MM.1S (cell line): Measurements from ENCODE around the gene UBP1.

Source experiments
- DNase-seq: peaks from one replicate; pipeline ENCODE4 v3.0.0-alpha.2; 2015
- H2AFZ ChIP-seq: fragments of 300-600 bp; sonication (generic); 2 replicates; pipeline ENCODE4 v1.6.0; 2016; ENCODE audit warnings: antibody characterized with exemption, low read length
- H3F3A ChIP-seq: fragments of 300-600 bp; sonication (generic); 2 replicates; pipeline ENCODE4 v1.6.1; 2016; ENCODE audit warnings: mild to moderate bottlenecking, antibody characterized with exemption, low read length, moderate library complexity, mixed read lengths; ENCODE audit not compliant: insufficient read depth
- H3K27ac ChIP-seq: fragments of 300-600 bp; sonication (generic); 2 replicates; pipeline ENCODE4 v1.5.1; 2016; ENCODE audit warnings: mild to moderate bottlenecking, low read length
- H3K27me3 ChIP-seq: fragments of 300-600 bp; sonication (generic); replicated peaks from 2 replicates; pipeline ENCODE4 v1.6.0; 2016; ENCODE audit warnings: low read length; ENCODE audit not compliant: insufficient read depth
- H3K36me3 ChIP-seq: fragments of 300-600 bp; sonication (generic); replicated peaks from 2 replicates; pipeline ENCODE4 v1.6.1; 2016; ENCODE audit warnings: mild to moderate bottlenecking, low read length, mixed read lengths; ENCODE audit not compliant: insufficient read depth
- H3K4me1 ChIP-seq: fragments of 300-600 bp; sonication (generic); 2 replicates; pipeline ENCODE4 v1.6.1; 2016; ENCODE audit warnings: low read length, mixed read lengths
- H3K4me2 ChIP-seq: fragments of 300-600 bp; sonication (generic); 2 replicates; pipeline ENCODE4 v1.6.0; 2016; ENCODE audit warnings: low read depth, low read length
- H3K4me3 ChIP-seq: fragments of 300-600 bp; sonication (generic); 2 replicates; pipeline ENCODE4 v1.5.1; 2016; ENCODE audit warnings: low read length, mixed read lengths
- H3K79me2 ChIP-seq: fragments of 300-600 bp; sonication (generic); 2 replicates; pipeline ENCODE4 v1.6.1; 2016; ENCODE audit warnings: mixed run types, low read length, mixed read lengths
- H3K9ac ChIP-seq: fragments of 300-600 bp; sonication (generic); 2 replicates; pipeline ENCODE4 v1.6.1; 2016; ENCODE audit warnings: low read length, mixed read lengths
- H3K9me2 ChIP-seq: fragments of 300-600 bp; sonication (generic); replicated peaks from 2 replicates; pipeline ENCODE4 v1.6.1; 2016; ENCODE audit warnings: mild to moderate bottlenecking, low read length, mixed read lengths; ENCODE audit not compliant: insufficient read depth
- H3K9me3 ChIP-seq: fragments of 300-600 bp; sonication (generic); replicated peaks from 2 replicates; pipeline ENCODE4 v1.6.1; 2016; ENCODE audit warnings: mild to moderate bottlenecking, low read length, mixed read lengths; ENCODE audit not compliant: insufficient read depth
- H4K20me1 ChIP-seq: fragments of 300-600 bp; sonication (generic); 2 replicates; pipeline ENCODE4 v1.6.1; 2016; ENCODE audit warnings: mild to moderate bottlenecking, low read length, moderate library complexity, mixed read lengths; ENCODE audit not compliant: insufficient read depth
- CTCF ChIP-seq: fragments of 300-600 bp; sonication (generic); IDR thresholded peaks from 2 replicates; pipeline ENCODE4 v1.5.1; 2016; ENCODE audit warnings: antibody characterized with exemption, low read length, mixed read lengths
- EZH2 ChIP-seq: fragments of 300-600 bp; sonication (generic); optimal IDR thresholded peaks from 2 replicates; pipeline ENCODE3; 2017; ENCODE audit warnings: low read depth, mild to moderate bottlenecking, antibody characterized with exemption, low read length, mixed read lengths
- EZH2phosphoT487 ChIP-seq: fragments of 300-600 bp; sonication (generic); IDR thresholded peaks from 2 replicates; pipeline ENCODE4 v1.6.1; 2018; ENCODE audit warnings: antibody characterized with exemption, low read length

The UBP1 gene

GRCh38 chr3:33360136-33360825 is 79.9 kb downstream of the UBP1 start:
- H3K9me3 ChIP-seq = no peaks in the 10 kb centered on the region
- no peak for DNase-seq
- no peak overlapping the region for H2AFZ ChIP-seq
- H3K9ac ChIP-seq = no peak overlapping the region
- no peaks in the 10 kb centered on the region for H3K79me2 ChIP-seq
- H3K4me2 ChIP-seq = no peak overlapping the region
- no peaks in the 10 kb centered on the region for H3K27me3 ChIP-seq
- no peaks in the 10 kb centered on the region for H4K20me1 ChIP-seq
- H3K9me2 ChIP-seq = no peaks in the 10 kb centered on the region
- no peak overlapping the region for H3K4me3 ChIP-seq
- H3K27ac ChIP-seq = no peak overlapping the region
- no peaks in the 10 kb centered on the region for H3K36me3 ChIP-seq
- H3K4me1 ChIP-seq = no peaks in the 10 kb centered on the region
- TF ChIP-seq CTCF (no peak), EZH2 (no peak), EZH2phosphoT487 (no peak)
- no peaks in the 10 kb centered on the region for H3F3A ChIP-seq

- Histone ChIP-seq H3K4me2 (no peak overlapping the region), H3K4me1 (no peaks in the 10 kb centered on the region), H3K9me3 (no peaks in the 10 kb centered on the region), H3K36me3 (no peaks in the 10 kb centered on the region), H3K79me2 (no peaks in the 10 kb centered on the region), H2AFZ (no peak overlapping the region), H4K20me1 (no peaks in the 10 kb centered on the region), H3K9me2 (no peaks in the 10 kb centered on the region), H3K27me3 (no peaks in the 10 kb centered on the region), H3K27ac (no peak overlapping the region), H3F3A (no peaks in the 10 kb centered on the region), H3K9ac (no peak overlapping the region), H3K4me3 (no peak overlapping the region)
- DNase-seq = no peak
- TF ChIP-seq CTCF = no peak
- no peak for TF ChIP-seq EZH2
- TF ChIP-seq EZH2phosphoT487 = no peak
These were observed 81.9 kb downstream of the UBP1 start for GRCh38 chr3:33358172-33358781.

- no peak overlapping the region for H3K4me3 ChIP-seq
- H3K9me3 ChIP-seq = no peaks in the 10 kb centered on the region
- H3K36me3 ChIP-seq = no peaks in the 10 kb centered on the region
- no peak overlapping the region for H3K27ac ChIP-seq
- no peaks in the 10 kb centered on the region for H3K4me1 ChIP-seq
- H3K27me3 ChIP-seq = no peaks in the 10 kb centered on the region
- H3K79me2 ChIP-seq = no peaks in the 10 kb centered on the region
- DNase-seq = no peak
- H3K9ac ChIP-seq = no peak overlapping the region
- no peak overlapping the region for H3K4me2 ChIP-seq
- H3F3A ChIP-seq = no peaks in the 10 kb centered on the region
- H3K9me2 ChIP-seq = no peaks in the 10 kb centered on the region
- no peak overlapping the region for H2AFZ ChIP-seq
- TF ChIP-seq EZH2phosphoT487 (no peak), EZH2 (no peak), CTCF (no peak)
- H4K20me1 ChIP-seq = no peaks in the 10 kb centered on the region
These were observed 84.6 kb downstream of the UBP1 start for GRCh38 chr3:33355611-33356010.
